Measurements from ENCODE around the gene TRAF2.
"Not testable (repeated sequence)": the region's sequence is repeated elsewhere in the genome, so short reads cannot be mapped to it uniquely, and the experiment has no call there.

Gene TRAF2

GRCh38 chr9:136885950-136886578, at the start of gene TRAF2:
TRAF2 (plus strand) TSS chr9:136886516; CDS start chr9:136898741, 12,225 bp downstream.
- DNase-seq (ENCODE audit: low read depth in 2 of 2), result peak; percentile 92 to 97

GRCh38 chr9:136837146-136837855, 49.0 kb upstream of the TRAF2 start:
- no peak for DNase-seq (ENCODE audit: low read depth in 2 of 2)

- DNase-seq (ENCODE audit: low read depth in 2 of 2), result not testable (repeated sequence)
Observed at GRCh38 chr9:136837856-136838277, 48.4 kb upstream of the TRAF2 start.

GRCh38 chr9:136838314-136839228, 47.7 kb upstream of the TRAF2 start:
- no peak for DNase-seq (ENCODE audit: low read depth in 2 of 2)

- no peak for DNase-seq (ENCODE audit: low read depth in 2 of 2)
Observed at GRCh38 chr9:136839229-136840139, 46.8 kb upstream of the TRAF2 start.

- DNase-seq (ENCODE audit: low read depth in 2 of 2), result no peak
Observed at GRCh38 chr9:136840140-136840876, 46.0 kb upstream of the TRAF2 start.

- no peak for DNase-seq (ENCODE audit: low read depth in 2 of 2)
Observed at GRCh38 chr9:136840877-136841645, 45.3 kb upstream of the TRAF2 start.

GRCh38 chr9:136841646-136842379, 44.5 kb upstream of the TRAF2 start:
- DNase-seq (ENCODE audit: low read depth in 2 of 2), result not testable (repeated sequence)

GRCh38 chr9:136842380-136842948, 43.9 kb upstream of the TRAF2 start, which contains the start of gene AJM1:
AJM1 (plus strand) TSS chr9:136842478; CDS start chr9:136844415, 1,937 bp downstream.
- DNase-seq (ENCODE audit: low read depth in 2 of 2), result peak; percentile 56 to 58

GRCh38 chr9:136843159-136843800, 43.0 kb upstream of the TRAF2 start:
- DNase-seq (ENCODE audit: low read depth in 2 of 2), result not testable (repeated sequence)

GRCh38 chr9:136843801-136844740, 42.2 kb upstream of the TRAF2 start:
- DNase-seq (ENCODE audit: low read depth in 2 of 2), result peak in 1 of 2 donors; percentile 32

GRCh38 chr9:136844761-136845464, 41.4 kb upstream of the TRAF2 start:
- DNase-seq (ENCODE audit: low read depth in 2 of 2), result no peak

GRCh38 chr9:136845465-136846260, 40.7 kb upstream of the TRAF2 start:
- DNase-seq (ENCODE audit: low read depth in 2 of 2), result no peak

GRCh38 chr9:136846376-136847087, 39.8 kb upstream of the TRAF2 start:
- peak in 1 of 2 donors; percentile 26 for DNase-seq (ENCODE audit: low read depth in 2 of 2)

All from stimulated activated CD8-positive, alpha-beta memory T cell treated with anti-CD3 and anti-CD28 coated beads, Interleukin-15, amount 100 ng/mL, for 4 hours (primary cell).